ENCODE results near the gene MAP3K8.

DNA sequence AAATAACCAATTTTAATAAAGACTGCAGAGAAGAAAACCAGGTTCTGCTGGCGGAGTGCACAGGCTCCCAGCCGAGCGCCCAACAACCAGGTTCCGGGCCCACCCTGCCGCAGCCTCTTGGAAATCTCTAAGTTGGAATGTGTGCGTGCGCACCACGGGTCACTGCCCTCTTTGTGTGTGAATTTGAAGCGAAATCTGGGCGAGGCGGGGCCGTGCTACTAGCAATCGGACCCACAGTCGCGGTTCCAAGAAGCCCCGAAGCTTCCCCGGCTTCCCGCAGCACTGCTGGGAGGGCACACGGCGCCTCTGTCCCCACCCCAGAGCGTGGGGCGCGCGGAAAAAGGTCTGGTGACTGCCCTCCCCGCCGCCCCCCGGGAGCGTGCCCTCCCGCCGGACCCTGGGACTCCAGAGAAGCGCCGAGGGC, 666 bp upstream of the MAP3K8 start:
- no peak for TF ChIP-seq POLR2AphosphoS5 (IDR thresholded peaks at IDR 0.05)
- TF ChIP-seq, protein P1, sequence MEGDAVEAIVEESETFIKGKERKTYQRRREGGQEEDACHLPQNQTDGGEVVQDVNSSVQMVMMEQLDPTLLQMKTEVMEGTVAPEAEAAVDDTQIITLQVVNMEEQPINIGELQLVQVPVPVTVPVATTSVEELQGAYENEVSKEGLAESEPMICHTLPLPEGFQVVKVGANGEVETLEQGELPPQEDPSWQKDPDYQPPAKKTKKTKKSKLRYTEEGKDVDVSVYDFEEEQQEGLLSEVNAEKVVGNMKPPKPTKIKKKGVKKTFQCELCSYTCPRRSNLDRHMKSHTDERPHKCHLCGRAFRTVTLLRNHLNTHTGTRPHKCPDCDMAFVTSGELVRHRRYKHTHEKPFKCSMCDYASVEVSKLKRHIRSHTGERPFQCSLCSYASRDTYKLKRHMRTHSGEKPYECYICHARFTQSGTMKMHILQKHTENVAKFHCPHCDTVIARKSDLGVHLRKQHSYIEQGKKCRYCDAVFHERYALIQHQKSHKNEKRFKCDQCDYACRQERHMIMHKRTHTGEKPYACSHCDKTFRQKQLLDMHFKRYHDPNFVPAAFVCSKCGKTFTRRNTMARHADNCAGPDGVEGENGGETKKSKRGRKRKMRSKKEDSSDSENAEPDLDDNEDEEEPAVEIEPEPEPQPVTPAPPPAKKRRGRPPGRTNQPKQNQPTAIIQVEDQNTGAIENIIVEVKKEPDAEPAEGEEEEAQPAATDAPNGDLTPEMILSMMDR (IDR thresholded peaks at IDR 0.05), result no peak

All from esophagus muscularis mucosa (tissue), 3 donors.